Measurements from ENCODE around the gene NACC2. TPM values are rescaled to one million over a fixed set of nuclear protein-coding genes. Genes with fewer than 3 reads are reported as not detected.

NACC2 gene
- total and polyA plus RNA-seq, 4 donors: 22.9 to 53.4 (median 32.1) TPM

- WGBS (ENCODE audit: insufficient coverage): 71% methylated on average over 3 of the region's 7 CpGs
These were observed 88.9 kb downstream of the NACC2 start for GRCh38 chr9:136006169-136006568.

GRCh38 chr9:136004712-136005111 is 90.4 kb downstream of the NACC2 start:
- H3K27me3 ChIP-seq (ENCODE audit: control insufficient read depth, insufficient read depth, low read length): no peaks in the 10 kb centered on the region
- no peak overlapping the region for H3K4me3 ChIP-seq (ENCODE audit: low read depth, low read length)
- no peaks in the 10 kb centered on the region for H3K9me3 ChIP-seq (ENCODE audit: control insufficient read depth, insufficient read depth, low read length)
- H3K36me3 ChIP-seq (ENCODE audit: control insufficient read depth, insufficient read depth, low read length): peaks cover 37% of the 10 kb centered on the region
- DNase-seq (ENCODE audit: low read depth in 4 of 6, low spot score in 6 of 6): no peak
- peaks cover 59% of the 10 kb centered on the region for H3K4me1 ChIP-seq (ENCODE audit: control insufficient read depth, insufficient read depth, low read length)
- 51% methylated on average over 9 of the region's 15 CpGs for WGBS (ENCODE audit: insufficient coverage)
- H3K27ac ChIP-seq (ENCODE audit: low read depth, low read length): no peak overlapping the region

More at GRCh38 chr9:136006169-136006568, 88.9 kb downstream of the NACC2 start:
- Histone ChIP-seq H3K27ac (ENCODE audit: low read depth, low read length) (no peak overlapping the region), H3K27me3 (ENCODE audit: control insufficient read depth, insufficient read depth, low read length) (no peaks in the 10 kb centered on the region), H3K9me3 (ENCODE audit: control insufficient read depth, insufficient read depth, low read length) (no peaks in the 10 kb centered on the region), H3K4me1 (ENCODE audit: control insufficient read depth, insufficient read depth, low read length) (peaks cover 73% of the 10 kb centered on the region), H3K4me3 (ENCODE audit: low read depth, low read length) (no peak overlapping the region), H3K36me3 (ENCODE audit: control insufficient read depth, insufficient read depth, low read length) (peaks cover 49% of the 10 kb centered on the region)
- no peak for DNase-seq (ENCODE audit: low read depth in 4 of 6, low spot score in 6 of 6)

GRCh38 chr9:136004219-136004618 is 90.9 kb downstream of the NACC2 start:
- DNase-seq (ENCODE audit: low read depth in 4 of 6, low spot score in 6 of 6): no peak
- no peak overlapping the region for H3K27ac ChIP-seq (ENCODE audit: low read depth, low read length)
- H3K27me3 ChIP-seq (ENCODE audit: control insufficient read depth, insufficient read depth, low read length): no peaks in the 10 kb centered on the region
- peaks cover 32% of the 10 kb centered on the region for H3K36me3 ChIP-seq (ENCODE audit: control insufficient read depth, insufficient read depth, low read length)
- WGBS (ENCODE audit: insufficient coverage): 78% methylated on average over 5 of the region's 9 CpGs
- no peak overlapping the region for H3K4me3 ChIP-seq (ENCODE audit: low read depth, low read length)
- H3K9me3 ChIP-seq (ENCODE audit: control insufficient read depth, insufficient read depth, low read length): no peaks in the 10 kb centered on the region
- peaks cover 55% of the 10 kb centered on the region for H3K4me1 ChIP-seq (ENCODE audit: control insufficient read depth, insufficient read depth, low read length)

GRCh38 chr9:136003411-136004218 is 91.5 kb downstream of the NACC2 start:
- H3K4me3 ChIP-seq (ENCODE audit: low read depth, low read length): no peak overlapping the region
- WGBS (ENCODE audit: insufficient coverage): 57% methylated on average over 7 of the region's 15 CpGs
- H3K27ac ChIP-seq (ENCODE audit: low read depth, low read length): no peak overlapping the region
- peak in 1 of 6 donors; percentile 34 for DNase-seq (ENCODE audit: low read depth in 4 of 6, low spot score in 6 of 6)
- no peaks in the 10 kb centered on the region for H3K9me3 ChIP-seq (ENCODE audit: control insufficient read depth, insufficient read depth, low read length)
- peaks cover 26% of the 10 kb centered on the region for H3K36me3 ChIP-seq (ENCODE audit: control insufficient read depth, insufficient read depth, low read length)
- no peaks in the 10 kb centered on the region for H3K27me3 ChIP-seq (ENCODE audit: control insufficient read depth, insufficient read depth, low read length)
- H3K4me1 ChIP-seq (ENCODE audit: control insufficient read depth, insufficient read depth, low read length): peaks cover 49% of the 10 kb centered on the region

DNA sequence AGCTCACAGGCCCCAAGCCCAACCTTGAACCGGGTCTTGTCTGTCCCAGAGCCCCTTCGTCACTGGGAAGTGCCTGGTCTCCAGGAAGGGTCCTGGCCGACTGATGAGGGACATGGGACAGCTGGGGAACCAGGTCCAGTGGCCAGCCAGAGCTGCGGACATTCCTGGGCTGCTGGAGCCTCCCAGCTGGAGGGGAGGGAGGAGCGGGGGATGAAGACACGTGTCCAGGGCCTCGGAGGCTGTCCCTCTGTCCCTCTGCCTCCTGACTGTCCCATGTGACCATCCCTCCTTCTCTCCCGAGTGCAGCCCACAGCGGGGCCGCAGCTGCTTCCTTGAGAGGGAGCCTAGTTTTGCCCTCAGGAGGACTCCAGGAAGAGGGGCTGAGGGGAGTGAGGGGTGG is 92.2 kb downstream of the NACC2 start:
- WGBS (ENCODE audit: insufficient coverage): 49% methylated on average over 6 of the region's 10 CpGs
- Histone ChIP-seq H3K27ac (ENCODE audit: low read depth, low read length) (no peak overlapping the region), H3K36me3 (ENCODE audit: control insufficient read depth, insufficient read depth, low read length) (peaks cover 19% of the 10 kb centered on the region), H3K4me3 (ENCODE audit: low read depth, low read length) (no peak overlapping the region), H3K27me3 (ENCODE audit: control insufficient read depth, insufficient read depth, low read length) (no peaks in the 10 kb centered on the region), H3K9me3 (ENCODE audit: control insufficient read depth, insufficient read depth, low read length) (no peaks in the 10 kb centered on the region), H3K4me1 (ENCODE audit: control insufficient read depth, insufficient read depth, low read length) (peaks cover 42% of the 10 kb centered on the region)
- no peak for DNase-seq (ENCODE audit: low read depth in 4 of 6, low spot score in 6 of 6)

DNA sequence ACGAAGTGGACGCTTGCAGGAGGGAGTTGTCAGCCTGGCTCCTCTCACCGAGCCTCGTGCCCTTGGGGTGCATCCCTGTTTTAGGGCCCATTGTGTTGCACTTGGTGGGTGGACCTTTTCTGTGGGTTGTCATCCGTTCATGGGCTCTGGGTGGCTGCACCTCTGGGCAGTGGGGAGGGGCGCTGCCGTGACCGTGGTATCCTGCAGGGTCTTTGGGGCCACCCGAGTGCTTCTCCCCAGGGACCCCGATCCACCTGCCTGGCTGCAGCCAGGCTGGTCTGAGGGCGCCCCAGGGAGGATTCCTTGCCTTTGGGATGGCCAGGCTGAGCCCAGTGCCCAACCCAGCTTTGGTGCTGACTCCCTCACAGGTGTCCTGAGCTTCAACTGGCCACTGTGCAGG is 92.9 kb downstream of the NACC2 start:
- no peak overlapping the region for H3K27ac ChIP-seq (ENCODE audit: low read depth, low read length)
- no peak for DNase-seq (ENCODE audit: low read depth in 4 of 6, low spot score in 6 of 6)
- no peaks in the 10 kb centered on the region for H3K27me3 ChIP-seq (ENCODE audit: control insufficient read depth, insufficient read depth, low read length)
- peaks cover 16% of the 10 kb centered on the region for H3K36me3 ChIP-seq (ENCODE audit: control insufficient read depth, insufficient read depth, low read length)
- WGBS (ENCODE audit: insufficient coverage): 96% methylated on average over 11 of the region's 11 CpGs
- H3K4me3 ChIP-seq (ENCODE audit: low read depth, low read length): no peak overlapping the region
- no peaks in the 10 kb centered on the region for H3K9me3 ChIP-seq (ENCODE audit: control insufficient read depth, insufficient read depth, low read length)
- peaks cover 42% of the 10 kb centered on the region for H3K4me1 ChIP-seq (ENCODE audit: control insufficient read depth, insufficient read depth, low read length)

DNA sequence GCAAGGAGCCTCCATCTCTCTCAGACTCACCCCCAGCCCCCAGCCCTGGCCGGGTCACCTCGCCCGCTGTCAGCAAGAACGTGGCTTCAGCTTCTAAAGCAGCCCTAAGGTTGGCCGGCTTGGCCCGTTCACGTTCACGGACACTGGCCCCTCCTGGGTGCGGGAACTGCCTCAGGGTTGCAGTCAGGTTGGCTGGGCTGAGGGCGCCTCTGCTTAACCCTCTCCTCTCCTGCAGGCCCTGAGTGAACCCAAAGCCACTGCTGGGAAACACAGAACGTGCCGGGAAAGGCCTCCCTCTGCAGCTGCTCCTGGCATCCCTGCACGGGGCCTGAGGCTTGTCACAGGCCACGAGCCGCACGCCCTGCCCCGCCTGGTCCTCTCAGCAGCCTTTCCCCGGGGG is 93.9 kb downstream of the NACC2 start:
- Histone ChIP-seq H3K27ac (ENCODE audit: low read depth, low read length) (no peak overlapping the region), H3K4me3 (ENCODE audit: low read depth, low read length) (no peak overlapping the region), H3K4me1 (ENCODE audit: control insufficient read depth, insufficient read depth, low read length) (peaks cover 48% of the 10 kb centered on the region), H3K9me3 (ENCODE audit: control insufficient read depth, insufficient read depth, low read length) (no peaks in the 10 kb centered on the region), H3K27me3 (ENCODE audit: control insufficient read depth, insufficient read depth, low read length) (no peaks in the 10 kb centered on the region), H3K36me3 (ENCODE audit: control insufficient read depth, insufficient read depth, low read length) (peaks cover 16% of the 10 kb centered on the region)
- WGBS (ENCODE audit: insufficient coverage): 34% methylated on average over 13 of the region's 18 CpGs
- no peak for DNase-seq (ENCODE audit: low read depth in 4 of 6, low spot score in 6 of 6)

- Histone ChIP-seq H3K27me3 (ENCODE audit: control insufficient read depth, insufficient read depth, low read length) (no peaks in the 10 kb centered on the region), H3K9me3 (ENCODE audit: control insufficient read depth, insufficient read depth, low read length) (no peaks in the 10 kb centered on the region), H3K27ac (ENCODE audit: low read depth, low read length) (no peak overlapping the region), H3K4me1 (ENCODE audit: control insufficient read depth, insufficient read depth, low read length) (peaks cover 39% of the 10 kb centered on the region), H3K36me3 (ENCODE audit: control insufficient read depth, insufficient read depth, low read length) (peaks cover 8% of the 10 kb centered on the region), H3K4me3 (ENCODE audit: low read depth, low read length) (no peak overlapping the region)
- WGBS (ENCODE audit: insufficient coverage): 89% methylated on average over 15 of the region's 16 CpGs
- DNase-seq (ENCODE audit: low read depth in 4 of 6, low spot score in 6 of 6): no peak
These were observed 96.5 kb downstream of the NACC2 start for GRCh38 chr9:135998410-135999071.

- H3K27ac ChIP-seq (ENCODE audit: low read depth, low read length): no peak overlapping the region
- H3K27me3 ChIP-seq (ENCODE audit: control insufficient read depth, insufficient read depth, low read length): no peaks in the 10 kb centered on the region
- peaks cover 39% of the 10 kb centered on the region for H3K4me1 ChIP-seq (ENCODE audit: control insufficient read depth, insufficient read depth, low read length)
- 94% methylated on average over 9 of the region's 10 CpGs for WGBS (ENCODE audit: insufficient coverage)
- no peak for DNase-seq (ENCODE audit: low read depth in 4 of 6, low spot score in 6 of 6)
- H3K4me3 ChIP-seq (ENCODE audit: low read depth, low read length): no peak overlapping the region
- peaks cover 5% of the 10 kb centered on the region for H3K36me3 ChIP-seq (ENCODE audit: control insufficient read depth, insufficient read depth, low read length)
- H3K9me3 ChIP-seq (ENCODE audit: control insufficient read depth, insufficient read depth, low read length): no peaks in the 10 kb centered on the region
These were observed 97.1 kb downstream of the NACC2 start for GRCh38 chr9:135998016-135998380.
